GM21447 (cell line): ENCODE data around the gene SEC24D.
"Not testable (repeated sequence)": the region's sequence is repeated elsewhere in the genome, so short reads cannot be mapped to it uniquely, and the experiment has no call there.

Experiments
- ATAC-seq: cut with Tn5 transposase; IDR thresholded peaks from one replicate; pipeline ENCODE4 v1.9.1; 2021; ENCODE audit not compliant: unreplicated experiment

The SEC24D gene

GRCh38 chr4:118814058-118814457 is 21.9 kb downstream of the SEC24D start:
- no peak for ATAC-seq

DNA sequence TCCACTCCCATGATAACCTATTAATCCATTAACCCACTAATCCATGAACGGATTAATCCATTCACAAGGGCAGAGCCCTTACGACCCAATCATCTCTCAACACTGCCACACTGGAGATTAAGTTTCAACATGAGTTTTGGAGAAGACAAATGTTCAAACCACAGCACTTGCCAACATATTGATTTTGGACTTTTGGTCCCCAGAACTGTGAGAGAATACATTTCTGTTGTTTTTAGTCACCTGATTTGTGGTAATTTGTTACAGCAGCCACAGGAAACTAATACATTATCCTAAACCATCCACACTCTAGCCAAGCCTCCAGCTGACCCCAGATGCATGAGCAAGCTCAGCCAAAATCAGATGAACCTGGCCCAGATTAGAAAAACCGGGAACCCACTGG is 22.4 kb downstream of the SEC24D start:
- ATAC-seq: no peak

DNA sequence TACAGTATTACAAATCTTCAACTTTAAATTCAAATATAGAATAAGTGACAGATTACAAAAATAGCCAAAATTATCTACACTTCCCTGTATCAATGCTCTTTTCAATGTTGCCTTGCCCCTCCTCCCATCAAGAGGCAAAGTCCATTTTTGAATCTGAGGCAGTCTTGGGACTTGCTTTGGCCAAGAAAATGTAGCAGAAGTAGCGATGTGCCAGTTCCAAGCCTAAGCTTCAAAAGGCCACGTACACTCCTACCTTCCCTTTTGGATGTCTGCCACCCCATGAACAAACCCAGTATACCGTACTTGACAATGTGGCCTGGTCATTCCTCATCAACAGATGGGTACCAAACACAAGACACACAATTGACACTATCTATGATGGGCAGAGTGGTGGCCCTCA is 24.1 kb downstream of the SEC24D start:
- no peak for ATAC-seq

DNA sequence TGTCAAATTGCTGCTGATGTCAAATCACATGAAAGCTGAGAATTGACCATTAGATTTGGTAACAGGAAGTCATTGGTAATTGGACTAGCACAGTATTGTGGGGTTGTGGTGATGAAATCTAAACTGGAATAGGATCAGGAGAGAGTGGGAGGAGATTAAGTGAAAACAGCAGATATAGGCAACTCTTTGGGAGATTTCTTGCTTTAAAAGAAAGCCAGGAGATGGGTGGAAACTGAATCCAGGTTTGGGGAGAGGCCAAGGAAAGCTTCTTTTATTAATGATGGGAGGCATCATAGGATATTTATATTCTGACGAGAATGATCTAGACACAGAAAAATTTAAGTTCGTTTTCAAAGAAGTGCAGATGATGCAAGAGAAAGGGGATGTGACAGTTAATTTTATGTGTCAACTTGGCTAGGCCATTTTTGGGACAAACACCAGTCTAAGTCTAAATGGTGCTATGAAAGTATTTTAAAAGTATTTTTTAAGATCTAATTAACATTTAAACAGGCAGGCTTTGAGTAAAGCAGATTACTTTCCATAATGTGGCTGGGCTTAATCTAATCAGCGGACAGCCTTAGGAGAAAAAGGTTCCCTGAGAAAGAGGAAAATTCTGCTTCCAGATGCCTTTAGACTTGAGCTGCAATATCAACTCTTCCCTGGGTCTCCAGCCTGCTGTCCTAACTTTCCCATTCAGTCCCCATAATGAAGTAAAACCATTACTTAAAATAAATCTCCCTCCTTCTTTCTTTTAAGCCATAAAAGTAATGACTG is 24.7 kb downstream of the SEC24D start:
- no peak for ATAC-seq

- ATAC-seq: no peak
Measured at GRCh38 chr4:118807659-118808058, 28.3 kb downstream of the SEC24D start.

- ATAC-seq: no peak
Measured at GRCh38 chr4:118803253-118803652, 32.7 kb downstream of the SEC24D start.

DNA sequence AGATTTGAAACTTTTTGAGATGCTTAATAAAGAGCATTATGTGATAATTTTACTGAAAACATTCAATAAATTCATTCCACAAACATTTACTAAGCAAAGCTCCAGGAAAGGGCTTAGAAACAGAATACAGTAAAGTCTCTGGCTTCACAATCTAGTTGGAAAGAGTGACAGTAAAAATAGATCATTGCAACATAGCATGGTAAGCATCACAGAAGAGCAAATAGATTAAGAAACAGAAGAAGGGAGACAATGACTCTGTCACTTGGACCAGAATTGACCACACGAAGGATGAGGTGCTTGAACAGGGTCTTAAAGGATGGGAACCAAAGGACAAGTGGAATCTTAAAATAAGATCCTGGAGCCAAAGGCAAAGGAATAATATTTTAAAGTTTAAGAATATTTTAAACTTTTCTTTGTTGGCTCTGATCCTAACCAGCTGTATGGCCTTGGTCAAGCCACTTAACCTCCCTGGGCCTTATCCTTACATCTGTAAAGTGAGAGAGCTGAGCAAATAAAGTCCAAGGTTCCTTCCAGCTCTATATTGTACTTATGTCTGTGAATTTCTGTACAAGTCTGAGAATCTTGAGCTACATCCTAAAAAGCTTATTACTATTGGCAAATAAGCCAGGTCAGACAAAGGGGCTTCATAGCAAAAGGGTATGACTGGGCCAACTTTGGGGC is 33.9 kb downstream of the SEC24D start:
- ATAC-seq: no peak

DNA sequence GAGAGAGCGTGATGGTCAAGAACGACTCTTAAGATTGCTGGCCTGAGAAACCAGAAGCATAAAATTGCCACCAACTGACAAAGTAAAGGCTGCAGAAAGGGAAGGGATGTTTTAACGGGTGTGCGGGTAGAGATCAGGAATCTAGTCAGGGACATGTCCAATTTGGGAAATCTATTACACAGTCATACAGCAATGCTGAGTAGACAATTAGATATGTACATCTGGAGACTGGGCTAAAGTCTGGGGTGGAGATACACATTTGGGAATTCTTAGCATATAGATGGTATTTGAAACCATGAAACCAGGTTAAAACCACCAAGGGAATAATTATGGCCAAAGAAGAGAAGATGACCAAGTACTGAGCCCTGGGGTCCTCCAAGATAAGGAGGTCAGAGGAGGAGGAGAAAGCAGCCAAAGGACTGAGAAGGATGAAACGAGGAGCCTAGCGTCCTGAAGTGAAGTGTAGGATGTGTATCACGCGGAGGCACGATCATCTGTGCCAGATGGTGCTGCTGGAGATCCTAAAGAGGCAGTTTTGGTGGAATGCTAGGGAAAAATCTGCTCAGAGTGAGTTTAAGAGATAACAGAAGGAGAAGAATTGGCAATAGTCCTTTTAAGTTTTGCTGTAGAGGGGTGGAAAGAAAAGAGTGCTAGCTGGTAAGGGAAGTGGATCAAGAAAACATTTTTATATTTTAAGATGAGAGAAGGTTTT is 36.5 kb downstream of the SEC24D start:
- no peak for ATAC-seq

DNA sequence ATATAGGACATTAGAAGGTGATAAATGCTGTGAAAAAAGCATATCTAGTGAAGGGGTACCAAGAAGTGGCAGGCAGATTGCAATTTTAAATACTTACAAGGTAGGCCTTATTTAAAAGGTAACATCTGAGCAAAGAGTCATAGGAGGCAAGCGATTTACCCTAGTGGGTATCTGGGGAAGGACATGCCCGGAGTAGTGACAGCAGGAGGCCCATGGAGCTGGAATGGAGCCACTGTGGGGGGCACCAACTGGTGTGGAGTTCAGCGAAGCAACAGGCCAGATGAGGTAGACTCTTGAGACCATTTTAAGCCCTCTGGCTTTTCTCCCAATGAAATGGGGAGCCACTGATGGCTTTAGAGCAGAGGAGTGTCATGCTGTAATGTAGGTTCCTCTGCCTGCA is 37.3 kb downstream of the SEC24D start:
- no peak for ATAC-seq

DNA sequence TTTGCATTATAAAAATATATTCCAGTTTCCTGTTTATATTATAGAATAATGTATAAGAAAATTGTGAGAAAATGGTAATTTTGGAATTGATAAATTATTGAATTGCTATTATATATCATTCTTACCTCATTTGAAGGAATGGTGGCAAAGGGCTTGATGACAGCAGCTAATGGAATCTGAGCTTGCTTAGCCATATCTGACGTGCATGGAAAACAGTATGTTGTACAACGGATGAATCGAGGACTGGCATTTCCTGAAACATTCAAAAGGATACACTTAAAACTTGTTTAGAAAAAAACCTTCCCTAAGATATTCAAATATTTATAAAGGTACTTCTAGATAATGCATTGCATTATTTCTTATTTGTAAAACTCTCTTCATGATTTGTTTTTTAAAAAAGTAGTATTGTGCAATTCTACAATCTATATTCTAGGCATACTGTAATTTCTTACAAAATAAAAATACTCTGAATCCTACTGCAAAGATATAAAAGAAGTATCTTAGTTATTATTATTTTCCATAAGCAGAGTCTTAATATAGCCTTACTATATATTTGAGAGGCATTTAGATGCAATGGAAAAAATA is 38.3 kb downstream of the SEC24D start:
- ATAC-seq: no peak

GRCh38 chr4:118791690-118792446 is 44.1 kb downstream of the SEC24D start:
- not testable (repeated sequence) for ATAC-seq

- no peak for ATAC-seq
Measured at GRCh38 chr4:118790544-118790943, 45.4 kb downstream of the SEC24D start.

GRCh38 chr4:118788911-118789310 is 47.0 kb downstream of the SEC24D start:
- no peak for ATAC-seq

- no peak for ATAC-seq
Measured at GRCh38 chr4:118787844-118788380, 48.0 kb downstream of the SEC24D start.

DNA sequence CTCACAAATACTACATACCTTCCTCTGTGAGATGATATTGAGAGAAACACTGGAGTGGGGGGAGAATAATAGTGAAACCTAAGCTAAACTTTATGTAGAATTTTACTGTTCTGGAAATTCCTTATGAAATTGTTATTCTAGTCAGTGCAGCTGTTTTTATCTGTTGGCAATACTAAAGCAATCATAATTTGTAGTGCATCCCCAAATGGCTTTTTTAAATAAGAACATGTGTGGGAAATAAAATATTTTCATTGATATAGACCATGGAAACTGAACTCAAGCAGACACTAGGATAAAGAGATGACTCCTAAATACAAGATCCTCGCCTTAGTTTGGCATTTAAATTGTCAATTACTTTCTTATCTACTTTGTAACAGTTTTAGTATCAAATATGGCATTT is 51.1 kb downstream of the SEC24D start:
- ATAC-seq: no peak

GRCh38 chr4:118783887-118784286 is 52.0 kb downstream of the SEC24D start:
- ATAC-seq: no peak

GRCh38 chr4:118782886-118783285 is 53.0 kb downstream of the SEC24D start:
- ATAC-seq: not testable (repeated sequence)

DNA sequence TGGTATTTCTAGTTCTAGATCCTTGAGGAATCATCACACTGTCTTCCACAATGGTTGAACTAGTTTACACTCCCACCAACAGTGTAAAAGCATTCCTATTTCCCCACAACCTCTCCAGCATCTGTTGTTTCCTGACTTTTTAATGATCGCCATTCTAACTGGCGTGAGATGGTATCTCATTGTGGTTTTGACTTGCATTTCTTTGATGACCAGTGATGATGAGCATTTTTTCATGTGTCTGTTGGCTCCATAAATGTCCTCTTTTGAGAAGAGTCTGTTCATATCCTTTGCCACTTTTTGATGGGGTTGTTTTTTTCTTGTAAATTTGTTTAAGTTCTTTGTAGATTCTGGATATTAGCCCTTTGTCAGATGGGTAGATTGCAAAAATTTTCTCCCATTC is 58.3 kb downstream of the SEC24D start:
- ATAC-seq: not testable (repeated sequence)

DNA sequence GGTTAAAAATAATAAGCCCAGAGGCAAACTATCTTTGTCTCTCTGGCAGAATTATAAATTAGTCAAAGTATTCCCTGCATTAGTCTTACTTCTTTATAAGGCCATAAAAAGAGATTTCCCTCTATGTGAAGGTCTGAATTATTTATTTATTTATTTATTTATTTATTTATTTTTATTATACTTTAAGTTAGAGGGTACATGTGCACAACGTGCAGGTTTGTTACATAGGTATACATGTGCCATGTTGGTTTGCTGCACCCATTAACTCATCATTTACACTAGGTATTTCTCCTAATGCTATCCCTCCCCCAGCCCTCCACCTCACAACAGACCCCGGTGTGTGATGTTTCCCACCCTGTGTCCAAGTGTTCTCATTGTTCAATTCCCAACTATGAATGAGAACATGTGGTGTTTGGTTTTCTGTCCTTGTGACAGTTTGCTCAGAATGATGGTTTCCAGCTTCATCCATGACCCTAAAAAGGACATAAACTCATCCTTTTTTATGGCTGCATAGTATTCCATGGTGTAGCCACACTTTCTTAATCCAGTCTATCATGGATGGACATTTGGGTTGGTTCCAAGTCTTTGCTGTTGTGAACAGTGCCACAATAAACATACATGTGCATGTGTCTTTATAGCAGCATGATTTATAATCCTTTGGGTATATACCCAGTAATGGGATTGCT is 58.8 kb downstream of the SEC24D start:
- ATAC-seq: not testable (repeated sequence)
